HAP-1 (cell line): ENCODE measurements around the gene PML.
A peak's percentile ranks its signal among the peaks of the same experiment; 100 is the strongest.

Source experiments
- DNase-seq, 2 experiments: peaks; one replicate each; pipeline ENCODE4 v3.0.0-alpha.2; 2016 to 2020; ENCODE audit warnings: low spot score in 2 of 2
- H3K27me3 ChIP-seq: fragments of 250-450 bp; sonication (Bioruptor Pico); 2 replicates; pipeline ENCODE4 v1.5.1; 2020; ENCODE audit warnings: low read depth, mild to moderate bottlenecking, moderate library complexity
- H3K36me3 ChIP-seq: fragments of 250-450 bp; sonication (Bioruptor Pico); replicated peaks from 2 replicates; pipeline ENCODE4 v1.5.1; 2020; ENCODE audit warnings: mild to moderate bottlenecking
- H3K4me1 ChIP-seq: fragments of 250-450 bp; sonication (Bioruptor Pico); 2 replicates; pipeline ENCODE4 v1.5.1; 2020; ENCODE audit warnings: mild to moderate bottlenecking
- H3K4me3 ChIP-seq: fragments of 250-450 bp; sonication (Bioruptor Pico); 2 replicates; pipeline ENCODE4 v1.5.1; 2020; ENCODE audit warnings: mild to moderate bottlenecking, moderate library complexity
- H3K9me3 ChIP-seq: fragments of 250-450 bp; sonication (Bioruptor Pico); 2 replicates; pipeline ENCODE4 v1.5.1; 2020; ENCODE audit warnings: mild to moderate bottlenecking, moderate library complexity
- in situ Hi-C: fragments of 300-500 bp; cut with MboI; formaldehyde crosslinking; loops from 3 replicates; pipeline ENCODE4 v1.14.3; 2020; ENCODE audit warnings: low sequenced_read_pairs, inconsistent platforms, mixed read lengths

The PML gene

DNA sequence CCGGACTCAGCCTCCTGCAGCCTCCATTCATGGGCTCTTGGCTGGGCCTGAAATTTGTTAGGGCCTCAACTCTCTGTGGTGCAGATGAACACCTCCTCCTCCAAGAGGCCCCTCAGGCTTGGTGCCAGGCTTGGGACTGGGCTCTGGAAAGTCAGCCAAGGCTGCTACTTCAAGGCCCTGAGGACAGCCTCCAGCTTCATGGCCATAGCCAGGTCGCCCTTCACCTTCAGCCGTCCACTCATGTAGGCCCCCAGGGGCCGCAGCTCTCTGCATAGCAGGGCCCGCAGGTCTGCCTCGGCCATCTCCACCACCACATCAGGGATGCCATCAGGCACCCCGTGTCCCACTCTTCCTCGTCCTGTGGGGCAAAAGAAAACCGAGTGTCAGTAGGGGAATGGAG is 10.7 kb upstream of the PML start:
- H3K4me3 ChIP-seq: no peak overlapping the region
- in situ Hi-C loops: no loop called here
- H3K4me1 ChIP-seq: no peaks in the 10 kb centered on the region

DNA sequence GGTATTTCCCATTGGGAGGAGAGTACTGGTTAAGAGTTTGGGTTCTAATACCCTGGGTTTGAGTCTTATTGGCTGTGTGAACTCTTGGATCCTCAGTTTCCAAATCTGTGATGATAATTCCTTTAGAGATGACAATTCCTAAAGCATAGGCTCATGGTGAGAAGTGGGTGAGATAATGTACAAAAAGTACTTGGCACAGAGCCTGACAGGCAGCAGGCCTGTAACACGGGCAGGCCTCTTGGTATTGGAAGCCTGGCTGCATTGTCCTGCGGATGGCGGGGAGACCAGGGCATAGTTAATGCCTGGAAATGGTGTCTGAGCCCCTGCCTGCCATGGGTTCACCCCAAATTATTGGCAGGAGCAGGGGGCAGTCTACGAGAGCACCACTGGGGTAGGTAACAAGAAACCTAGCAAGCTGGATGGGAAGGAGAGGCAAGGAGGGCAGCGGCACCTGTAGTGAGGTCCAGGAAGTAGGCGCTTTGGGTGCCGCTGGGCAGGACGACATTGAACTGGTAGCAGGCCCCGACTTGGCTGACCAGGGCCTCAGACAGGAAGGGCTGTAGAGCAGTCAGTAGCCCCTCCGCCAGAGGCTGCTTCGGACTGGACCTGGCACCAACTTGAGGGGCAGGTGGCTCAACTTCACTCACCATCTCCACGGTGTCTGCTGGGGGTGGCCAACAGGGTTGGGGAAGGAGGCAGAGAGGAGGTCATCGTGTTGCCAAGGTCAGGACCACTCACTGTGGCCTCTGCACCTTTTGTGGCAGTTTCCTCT is 10.1 kb upstream of the PML start:
- H3K27me3 ChIP-seq: no peaks in the 10 kb centered on the region
- H3K4me3 ChIP-seq: no peak overlapping the region
- H3K36me3 ChIP-seq: no peaks in the 10 kb centered on the region
- H3K9me3 ChIP-seq: no peaks in the 10 kb centered on the region
- in situ Hi-C loops: no loop called here
- no peaks in the 10 kb centered on the region for H3K4me1 ChIP-seq
- DNase-seq: no peak

More for the DNA sequence above, 10.7 kb upstream of the PML start:
- H3K27me3 ChIP-seq: no peaks in the 10 kb centered on the region
- DNase-seq: peak in 1 of 2 experiments; percentile 7
- no peaks in the 10 kb centered on the region for H3K9me3 ChIP-seq
- H3K36me3 ChIP-seq: no peaks in the 10 kb centered on the region

DNA sequence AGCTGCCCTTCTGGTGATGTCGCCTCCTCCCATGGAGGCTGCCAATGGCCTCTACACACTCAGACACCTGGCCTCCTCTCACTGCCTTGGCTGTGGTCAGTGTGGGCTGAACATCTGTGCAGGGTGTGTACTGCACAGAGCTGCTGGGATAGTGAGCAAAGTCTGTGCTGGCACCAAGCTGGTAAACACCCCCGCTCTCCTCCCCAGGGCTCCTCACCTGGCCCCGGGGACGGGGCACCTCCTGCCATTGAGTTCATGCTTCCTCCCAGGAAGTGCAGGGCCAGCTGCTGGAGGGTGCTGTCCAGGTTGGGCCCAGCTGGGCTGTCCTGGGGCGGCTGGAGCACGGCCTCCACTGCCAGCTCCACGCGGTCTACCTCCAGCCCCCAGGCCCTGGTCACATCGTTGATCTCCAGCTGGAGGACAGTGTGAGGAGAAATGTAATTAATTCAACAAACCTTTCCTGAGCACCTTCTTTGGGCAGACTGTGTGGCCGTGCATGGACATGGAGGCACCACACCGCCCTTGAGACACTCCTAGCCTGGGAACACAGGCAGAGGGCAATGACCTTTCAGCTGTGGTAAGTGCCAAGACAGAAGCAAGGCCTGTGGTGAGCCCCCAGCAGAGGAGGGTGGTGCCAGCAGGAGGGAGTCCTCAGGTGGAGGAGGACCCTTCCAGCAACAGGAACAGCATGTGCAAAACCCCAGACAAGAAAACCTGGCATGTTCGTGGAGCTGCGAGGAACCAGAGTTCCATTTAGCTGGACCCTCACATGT is 9.2 kb upstream of the PML start:
- in situ Hi-C loops: no loop called here
- DNase-seq: peak in 1 of 2 experiments; percentile 7
- no peaks in the 10 kb centered on the region for H3K36me3 ChIP-seq
- no peak overlapping the region for H3K4me3 ChIP-seq
- H3K9me3 ChIP-seq: no peaks in the 10 kb centered on the region
- no peaks in the 10 kb centered on the region for H3K4me1 ChIP-seq
- H3K27me3 ChIP-seq: no peaks in the 10 kb centered on the region

DNA sequence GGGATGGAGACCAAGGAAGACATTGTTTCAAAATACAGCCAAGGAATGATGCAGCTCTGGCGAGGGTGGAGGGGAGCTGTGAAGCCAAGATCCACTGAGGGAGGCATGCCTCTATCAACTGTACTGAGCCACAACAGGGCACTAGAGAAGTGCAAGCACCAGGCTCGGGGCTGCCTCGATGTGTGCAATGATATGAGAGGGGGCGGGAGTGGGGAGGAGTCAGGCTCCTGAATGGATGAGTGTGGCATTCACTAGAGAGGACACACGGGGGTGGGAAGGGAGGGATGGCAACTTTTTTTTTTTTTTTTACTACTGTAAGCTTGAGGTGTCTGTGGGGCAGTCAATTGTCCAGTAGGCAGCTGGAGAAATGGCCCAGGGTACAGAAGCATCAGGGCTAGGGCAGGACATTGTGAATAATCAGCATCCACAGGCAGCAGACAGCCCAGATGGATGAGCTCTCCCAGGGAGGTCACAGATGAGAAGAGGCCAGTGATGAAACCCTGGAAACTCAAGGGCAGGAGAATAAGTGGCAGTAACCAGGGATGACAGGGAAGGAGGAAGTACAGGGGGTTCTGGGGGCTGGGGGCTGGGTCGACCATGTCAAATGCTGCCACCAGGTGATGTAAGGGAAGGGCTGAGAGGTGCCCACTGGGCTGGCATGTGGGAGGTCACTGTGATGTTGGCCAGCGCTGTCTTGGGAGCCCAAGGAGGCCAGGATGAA is 8.3 kb upstream of the PML start:
- DNase-seq: peak in 1 of 2 experiments; percentile 11
- Histone ChIP-seq H3K36me3 (no peaks in the 10 kb centered on the region), H3K27me3 (no peaks in the 10 kb centered on the region), H3K4me3 (no peak overlapping the region), H3K4me1 (peaks cover 2% of the 10 kb centered on the region; the same call in 1 of the 2 replicates), H3K9me3 (no peaks in the 10 kb centered on the region)
- in situ Hi-C loops: no loop called here

DNA sequence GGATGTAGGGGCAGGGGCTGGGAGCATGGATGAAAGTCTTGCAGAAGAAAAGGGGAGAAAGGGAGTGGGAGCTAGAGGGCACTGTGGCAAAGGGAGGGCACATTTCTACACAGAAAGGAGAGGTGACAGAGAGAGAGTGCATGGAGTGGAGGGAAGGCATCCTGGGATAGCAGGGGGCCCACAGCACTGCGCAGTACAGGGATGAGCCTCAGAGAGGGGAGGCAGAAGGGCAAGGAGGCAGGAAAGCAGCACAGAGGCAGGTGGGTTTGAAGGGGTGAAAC is 7.8 kb upstream of the PML start:
- no peaks in the 10 kb centered on the region for H3K36me3 ChIP-seq
- no peaks in the 10 kb centered on the region for H3K9me3 ChIP-seq
- H3K4me3 ChIP-seq: no peak overlapping the region
- no peaks in the 10 kb centered on the region for H3K27me3 ChIP-seq
- no peak for DNase-seq
- in situ Hi-C loops: no loop called here
- peaks cover 6% of the 10 kb centered on the region for H3K4me1 ChIP-seq

DNA sequence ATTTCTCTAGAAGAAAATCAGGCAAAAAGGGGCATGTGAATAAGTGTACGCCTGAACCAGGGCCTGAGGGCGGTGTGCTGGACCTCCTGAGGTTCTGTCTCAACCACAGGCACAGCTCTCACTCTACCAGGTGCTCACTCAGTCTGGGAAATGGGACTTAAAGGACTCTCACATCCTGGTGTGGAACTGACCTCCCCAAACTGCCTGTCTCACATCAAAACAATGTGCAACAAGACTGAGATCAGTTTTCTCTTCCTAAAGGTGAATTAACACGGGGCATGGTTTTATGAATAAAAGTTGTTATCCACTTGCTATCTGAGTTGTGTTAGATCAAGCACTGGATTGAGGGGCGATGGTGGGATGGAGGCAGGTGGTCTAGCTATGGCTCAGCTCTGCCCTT is 7.3 kb upstream of the PML start:
- peaks cover 6% of the 10 kb centered on the region for H3K4me1 ChIP-seq

GRCh38 chr15:73987681-73988444 is 6.7 kb upstream of the PML start:
- H3K9me3 ChIP-seq: no peaks in the 10 kb centered on the region
- DNase-seq: no peak
- H3K4me3 ChIP-seq: no peak overlapping the region
- H3K36me3 ChIP-seq: no peaks in the 10 kb centered on the region
- peaks cover 10% of the 10 kb centered on the region for H3K4me1 ChIP-seq
- no peaks in the 10 kb centered on the region for H3K27me3 ChIP-seq
- in situ Hi-C loops: no loop called here

More for the DNA sequence above, 7.3 kb upstream of the PML start:
- Histone ChIP-seq H3K27me3 (no peaks in the 10 kb centered on the region), H3K36me3 (no peaks in the 10 kb centered on the region), H3K4me3 (no peak overlapping the region), H3K9me3 (no peaks in the 10 kb centered on the region)
- in situ Hi-C loops: no loop called here
- DNase-seq: no peak

- peaks cover 10% of the 10 kb centered on the region for H3K4me1 ChIP-seq
- in situ Hi-C loops: no loop called here
These were observed 6.0 kb upstream of the PML start for GRCh38 chr15:73988445-73988969.

GRCh38 chr15:73989001-73989798 is 5.3 kb upstream of the PML start:
- Histone ChIP-seq H3K36me3 (no peaks in the 10 kb centered on the region), H3K9me3 (no peaks in the 10 kb centered on the region), H3K4me3 (no peak overlapping the region), H3K27me3 (no peaks in the 10 kb centered on the region), H3K4me1 (peaks cover 14% of the 10 kb centered on the region)
- in situ Hi-C loops: no loop called here
- peak in 1 of 2 experiments; percentile 7 for DNase-seq

More at GRCh38 chr15:73988445-73988969, 6.0 kb upstream of the PML start:
- Histone ChIP-seq H3K4me3 (no peak overlapping the region), H3K9me3 (no peaks in the 10 kb centered on the region), H3K36me3 (no peaks in the 10 kb centered on the region), H3K27me3 (no peaks in the 10 kb centered on the region)
- peak in 1 of 2 experiments; percentile 8 for DNase-seq

GRCh38 chr15:73990250-73991005 is 4.1 kb upstream of the PML start:
- no peak overlapping the region for H3K4me3 ChIP-seq

GRCh38 chr15:73991260-73991659 is 3.3 kb upstream of the PML start:
- no peaks in the 10 kb centered on the region for H3K9me3 ChIP-seq
- H3K27me3 ChIP-seq: no peaks in the 10 kb centered on the region
- H3K36me3 ChIP-seq: no peaks in the 10 kb centered on the region
- peak overlapping the region; percentile 68 for H3K4me3 ChIP-seq
- H3K4me1 ChIP-seq: peaks cover 18% of the 10 kb centered on the region
- in situ Hi-C loops: no loop called here
- DNase-seq: peak in 1 of 2 experiments; percentile 36

More at GRCh38 chr15:73990250-73991005, 4.1 kb upstream of the PML start:
- peaks cover 14% of the 10 kb centered on the region for H3K4me1 ChIP-seq
- H3K36me3 ChIP-seq: no peaks in the 10 kb centered on the region
- DNase-seq: peak in 1 of 2 experiments; percentile 11
- in situ Hi-C loops: no loop called here
- no peaks in the 10 kb centered on the region for H3K27me3 ChIP-seq
- H3K9me3 ChIP-seq: no peaks in the 10 kb centered on the region
